AG09309 (cell line): Measurements from ENCODE around the gene BCOR.

Experiments used
- DNase-seq: peaks from one replicate; pipeline ENCODE4 v3.0.0-alpha.2; 2010; ENCODE audit warnings: low read depth
- H3K4me3 ChIP-seq: 2 replicates; pipeline ENCODE4 v1.5.1; 2011; ENCODE audit warnings: mild to moderate bottlenecking, low read depth, low read length, moderate library complexity; ENCODE audit not compliant: control insufficient read depth
- TF ChIP-seq, protein P1 (sequence below): IDR thresholded peaks from 2 replicates; pipeline ENCODE4 v1.5.1; 2011; ENCODE audit warnings: mild to moderate bottlenecking, low read depth, low read length, inconsistent platforms; ENCODE audit not compliant: insufficient read depth, control insufficient read depth; ENCODE audit errors: missing control alignments

BCOR gene

DNA sequence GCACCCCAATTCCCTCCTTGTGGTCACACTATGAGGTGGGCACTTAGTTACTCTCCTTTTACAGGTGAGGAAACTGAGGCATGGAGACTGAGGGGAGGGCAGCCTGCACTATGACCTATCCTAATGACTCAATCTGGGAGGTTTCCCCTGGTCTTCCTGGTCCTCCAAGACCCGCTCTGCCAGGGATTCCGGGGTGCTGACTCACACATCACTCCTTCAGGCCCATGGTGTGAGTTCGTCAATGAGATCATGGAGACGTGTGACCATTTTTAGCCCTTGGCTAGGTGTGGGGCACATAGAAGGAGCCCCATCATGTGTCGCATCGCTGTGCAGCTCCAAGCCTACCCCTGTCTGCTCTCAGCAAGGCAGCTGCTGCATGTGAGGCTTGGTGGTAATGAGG lies 32.4 kb upstream of the BCOR start:
- TF ChIP-seq, protein P1, sequence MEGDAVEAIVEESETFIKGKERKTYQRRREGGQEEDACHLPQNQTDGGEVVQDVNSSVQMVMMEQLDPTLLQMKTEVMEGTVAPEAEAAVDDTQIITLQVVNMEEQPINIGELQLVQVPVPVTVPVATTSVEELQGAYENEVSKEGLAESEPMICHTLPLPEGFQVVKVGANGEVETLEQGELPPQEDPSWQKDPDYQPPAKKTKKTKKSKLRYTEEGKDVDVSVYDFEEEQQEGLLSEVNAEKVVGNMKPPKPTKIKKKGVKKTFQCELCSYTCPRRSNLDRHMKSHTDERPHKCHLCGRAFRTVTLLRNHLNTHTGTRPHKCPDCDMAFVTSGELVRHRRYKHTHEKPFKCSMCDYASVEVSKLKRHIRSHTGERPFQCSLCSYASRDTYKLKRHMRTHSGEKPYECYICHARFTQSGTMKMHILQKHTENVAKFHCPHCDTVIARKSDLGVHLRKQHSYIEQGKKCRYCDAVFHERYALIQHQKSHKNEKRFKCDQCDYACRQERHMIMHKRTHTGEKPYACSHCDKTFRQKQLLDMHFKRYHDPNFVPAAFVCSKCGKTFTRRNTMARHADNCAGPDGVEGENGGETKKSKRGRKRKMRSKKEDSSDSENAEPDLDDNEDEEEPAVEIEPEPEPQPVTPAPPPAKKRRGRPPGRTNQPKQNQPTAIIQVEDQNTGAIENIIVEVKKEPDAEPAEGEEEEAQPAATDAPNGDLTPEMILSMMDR: no peak
- DNase-seq: no peak
- no peak overlapping the region for H3K4me3 ChIP-seq

DNA sequence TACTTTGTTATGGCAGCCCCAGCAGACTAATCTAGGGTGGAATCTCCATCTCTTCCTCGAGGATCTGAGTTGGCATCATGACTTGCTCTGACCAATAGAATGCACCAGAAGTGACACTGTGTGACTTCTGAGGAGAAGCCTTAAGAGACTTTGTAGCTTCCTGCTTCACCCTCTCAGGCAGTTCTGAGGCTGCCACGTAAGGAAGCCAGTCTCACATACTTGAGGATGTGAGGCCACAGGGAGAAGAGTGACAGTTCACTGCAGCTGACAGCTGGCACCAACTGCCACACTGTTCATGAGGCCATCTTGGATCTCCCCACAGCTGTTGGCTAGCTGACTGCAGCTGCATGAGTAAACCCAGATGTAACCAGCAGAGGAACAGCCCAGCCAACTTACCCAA lies 29.3 kb upstream of the BCOR start:
- H3K4me3 ChIP-seq: no peak overlapping the region
- TF ChIP-seq, protein P1: no peak
- DNase-seq: no peak

DNA sequence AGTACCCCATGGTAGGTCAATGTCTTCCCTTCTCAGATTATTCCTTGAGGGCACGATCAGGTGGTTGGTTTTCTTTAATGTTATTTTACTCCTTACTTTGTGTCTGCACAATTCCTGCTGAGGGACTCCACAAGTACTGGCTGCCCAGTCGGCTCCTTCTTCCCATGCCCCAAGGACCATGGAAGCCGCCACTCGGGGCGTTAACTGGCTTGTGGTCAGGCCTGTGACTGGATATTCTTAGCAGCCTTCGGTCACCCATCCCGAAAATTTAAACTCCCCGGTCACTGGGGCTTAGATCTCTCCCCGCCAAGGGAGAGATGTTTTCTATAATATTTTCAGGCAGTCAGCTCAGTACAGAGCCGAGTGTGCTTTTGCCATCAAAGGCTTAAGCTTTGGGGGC lies 24.7 kb upstream of the BCOR start:
- H3K4me3 ChIP-seq: no peak overlapping the region
- TF ChIP-seq, protein P1: no peak
- no peak for DNase-seq

DNA sequence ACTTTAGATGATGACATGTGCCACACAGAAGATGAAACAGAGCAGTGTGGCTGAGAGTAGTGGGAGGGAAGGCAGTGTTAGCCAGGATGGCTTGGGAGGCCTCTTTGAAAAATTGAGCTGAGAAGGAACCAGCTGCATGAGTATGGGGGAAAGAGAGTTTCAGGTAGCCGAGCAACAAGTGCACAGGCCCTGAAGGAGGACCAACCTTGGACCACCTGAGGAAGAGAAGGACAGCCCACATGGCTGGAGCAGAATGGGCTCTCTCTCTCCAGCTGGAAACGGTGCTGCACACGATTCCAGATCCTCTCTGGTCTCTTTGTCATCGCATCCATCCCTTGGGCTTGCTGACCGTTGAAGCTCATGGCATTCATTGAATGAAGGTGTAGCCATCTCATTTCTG lies 23.9 kb upstream of the BCOR start:
- DNase-seq: no peak
- H3K4me3 ChIP-seq: no peak overlapping the region
- TF ChIP-seq, protein P1: no peak

GRCh38 chrX:40120838-40121580 lies 23.3 kb upstream of the BCOR start:
- TF ChIP-seq, protein P1: no peak
- no peak for DNase-seq
- no peak overlapping the region for H3K4me3 ChIP-seq

- H3K4me3 ChIP-seq: no peak overlapping the region
- no peak for DNase-seq
- TF ChIP-seq, protein P1: no peak
Observed at GRCh38 chrX:40117715-40118285, 20.0 kb upstream of the BCOR start.
